Measurements from ENCODE around the gene CNTNAP2. TPM values are rescaled to one million over a fixed set of nuclear protein-coding genes. Genes with fewer than 3 reads are reported as not detected.
"Not testable (repeated sequence)": the region's sequence is repeated elsewhere in the genome, so short reads cannot be mapped to it uniquely, and the experiment has no call there.

CNTNAP2 gene
- polyA plus RNA-seq, 2 donors, result 0.41 to 0.48 TPM

GRCh38 chr7:147081117-147081516, 964.5 kb downstream of the CNTNAP2 start:
- H3K27me3 ChIP-seq (ENCODE audit: control insufficient read depth in 1 of 2, insufficient read depth in 2 of 2, low read length in 2 of 2), result no peaks in the 10 kb centered on the region
- WGBS, 2 donors, result 82 to 89% methylated on average over 7 of the region's 7 CpGs
- H3K36me3 ChIP-seq (ENCODE audit: control insufficient read depth in 2 of 2, insufficient read depth in 2 of 2, low read length in 1 of 2), result no peaks in the 10 kb centered on the region
- no peak overlapping the region for H3K4me3 ChIP-seq (ENCODE audit: low read depth in 1 of 2, low read length in 2 of 2)
- no peaks in the 10 kb centered on the region for H3K9me3 ChIP-seq (ENCODE audit: control insufficient read depth in 2 of 2, insufficient read depth in 1 of 2, low read depth in 1 of 2, low read length in 1 of 2)
- no peaks in the 10 kb centered on the region for H3K4me1 ChIP-seq (ENCODE audit: control insufficient read depth in 2 of 2, insufficient read depth in 2 of 2, low read length in 1 of 2)
- no peak overlapping the region for H3K27ac ChIP-seq (ENCODE audit: low read depth in 2 of 2, low read length in 1 of 2)

DNA sequence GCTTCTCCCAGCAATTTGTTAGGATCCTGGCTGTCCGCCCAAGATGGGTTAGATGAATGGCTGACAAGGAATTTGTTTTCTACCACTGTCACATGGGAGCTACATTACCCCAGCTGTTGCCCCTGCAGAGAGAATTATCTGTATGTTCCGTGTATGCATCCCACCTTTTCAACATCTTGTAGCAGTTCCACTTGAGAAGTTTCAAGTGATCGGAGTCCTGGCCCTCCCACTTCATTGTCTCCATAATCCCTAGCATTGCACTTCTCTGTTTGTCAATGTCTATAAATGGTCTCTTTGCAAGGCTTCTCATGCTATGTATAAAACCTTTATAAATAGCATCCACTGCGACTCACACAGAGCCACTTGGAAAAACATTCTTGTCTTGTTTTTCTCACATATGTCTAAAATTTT, 972.5 kb downstream of the CNTNAP2 start:
- H3K9me3 ChIP-seq (ENCODE audit: control insufficient read depth in 2 of 2, insufficient read depth in 1 of 2, low read depth in 1 of 2, low read length in 1 of 2), result no peaks in the 10 kb centered on the region
- 45 to 61% methylated on average over 4 of the region's 4 CpGs for WGBS, 2 donors
- no peaks in the 10 kb centered on the region for H3K4me1 ChIP-seq (ENCODE audit: control insufficient read depth in 2 of 2, insufficient read depth in 2 of 2, low read length in 1 of 2)
- H3K36me3 ChIP-seq (ENCODE audit: control insufficient read depth in 2 of 2, insufficient read depth in 2 of 2, low read length in 1 of 2), result no peaks in the 10 kb centered on the region
- H3K4me3 ChIP-seq (ENCODE audit: low read depth in 1 of 2, low read length in 2 of 2), result no peak overlapping the region
- H3K27me3 ChIP-seq (ENCODE audit: control insufficient read depth in 1 of 2, insufficient read depth in 2 of 2, low read length in 2 of 2), result no peaks in the 10 kb centered on the region
- no peak overlapping the region for H3K27ac ChIP-seq (ENCODE audit: low read depth in 2 of 2, low read length in 1 of 2)

- Histone ChIP-seq H3K4me1 (ENCODE audit: control insufficient read depth in 2 of 2, insufficient read depth in 2 of 2, low read length in 1 of 2) (no peaks in the 10 kb centered on the region), H3K9me3 (ENCODE audit: control insufficient read depth in 2 of 2, insufficient read depth in 1 of 2, low read depth in 1 of 2, low read length in 1 of 2) (no peaks in the 10 kb centered on the region), H3K27me3 (ENCODE audit: control insufficient read depth in 1 of 2, insufficient read depth in 2 of 2, low read length in 2 of 2) (no peaks in the 10 kb centered on the region), H3K4me3 (ENCODE audit: low read depth in 1 of 2, low read length in 2 of 2) (no peak overlapping the region), H3K27ac (ENCODE audit: low read depth in 2 of 2, low read length in 1 of 2) (no peak overlapping the region), H3K36me3 (ENCODE audit: control insufficient read depth in 2 of 2, insufficient read depth in 2 of 2, low read length in 1 of 2) (no peaks in the 10 kb centered on the region)
- WGBS, 2 donors, result 65 to 83% methylated on average over 1 of the region's 1 CpG
Measured at GRCh38 chr7:147089608-147090007, 973.0 kb downstream of the CNTNAP2 start.

DNA sequence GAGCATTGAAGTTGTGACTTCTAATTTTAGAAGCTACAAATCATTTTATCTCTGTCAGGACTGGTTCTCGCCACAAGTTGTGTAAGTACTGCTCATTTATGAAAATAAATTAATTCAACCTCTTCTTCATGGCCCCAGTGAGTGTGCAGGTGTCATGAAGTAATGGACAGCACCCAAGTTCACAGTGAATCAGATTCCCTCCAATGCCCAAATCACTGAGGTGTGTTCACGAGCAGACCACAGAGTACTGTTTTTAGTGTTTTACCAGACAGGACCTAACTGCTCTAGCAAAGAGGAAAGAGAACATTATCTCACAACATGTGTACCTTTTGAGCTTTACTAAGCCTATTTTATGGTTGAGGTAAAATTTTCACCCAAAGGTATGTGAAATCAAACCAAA, 980.0 kb downstream of the CNTNAP2 start:
- Histone ChIP-seq H3K4me1 (ENCODE audit: control insufficient read depth in 2 of 2, insufficient read depth in 2 of 2, low read length in 1 of 2) (no peaks in the 10 kb centered on the region), H3K27me3 (ENCODE audit: control insufficient read depth in 1 of 2, insufficient read depth in 2 of 2, low read length in 2 of 2) (no peaks in the 10 kb centered on the region), H3K4me3 (ENCODE audit: low read depth in 1 of 2, low read length in 2 of 2) (no peak overlapping the region), H3K27ac (ENCODE audit: low read depth in 2 of 2, low read length in 1 of 2) (no peak overlapping the region), H3K36me3 (ENCODE audit: control insufficient read depth in 2 of 2, insufficient read depth in 2 of 2, low read length in 1 of 2) (no peaks in the 10 kb centered on the region), H3K9me3 (ENCODE audit: control insufficient read depth in 2 of 2, insufficient read depth in 1 of 2, low read depth in 1 of 2, low read length in 1 of 2) (peaks cover 0 to 4% of the 10 kb centered on the region in 2 donors)
- 57 to 75% methylated on average over 2 of the region's 2 CpGs for WGBS, 2 donors

- Histone ChIP-seq H3K27ac (ENCODE audit: low read depth in 2 of 2, low read length in 1 of 2) (no peak overlapping the region), H3K4me3 (ENCODE audit: low read depth in 1 of 2, low read length in 2 of 2) (no peak overlapping the region), H3K36me3 (ENCODE audit: control insufficient read depth in 2 of 2, insufficient read depth in 2 of 2, low read length in 1 of 2) (no peaks in the 10 kb centered on the region), H3K9me3 (ENCODE audit: control insufficient read depth in 2 of 2, insufficient read depth in 1 of 2, low read depth in 1 of 2, low read length in 1 of 2) (peaks cover 0 to 4% of the 10 kb centered on the region in 2 donors), H3K4me1 (ENCODE audit: control insufficient read depth in 2 of 2, insufficient read depth in 2 of 2, low read length in 1 of 2) (no peaks in the 10 kb centered on the region), H3K27me3 (ENCODE audit: control insufficient read depth in 1 of 2, insufficient read depth in 2 of 2, low read length in 2 of 2) (no peaks in the 10 kb centered on the region)
- WGBS, 2 donors, result 53% methylated on average over 2 of the region's 2 CpGs
Measured at GRCh38 chr7:147103224-147103623, 986.6 kb downstream of the CNTNAP2 start.

DNA sequence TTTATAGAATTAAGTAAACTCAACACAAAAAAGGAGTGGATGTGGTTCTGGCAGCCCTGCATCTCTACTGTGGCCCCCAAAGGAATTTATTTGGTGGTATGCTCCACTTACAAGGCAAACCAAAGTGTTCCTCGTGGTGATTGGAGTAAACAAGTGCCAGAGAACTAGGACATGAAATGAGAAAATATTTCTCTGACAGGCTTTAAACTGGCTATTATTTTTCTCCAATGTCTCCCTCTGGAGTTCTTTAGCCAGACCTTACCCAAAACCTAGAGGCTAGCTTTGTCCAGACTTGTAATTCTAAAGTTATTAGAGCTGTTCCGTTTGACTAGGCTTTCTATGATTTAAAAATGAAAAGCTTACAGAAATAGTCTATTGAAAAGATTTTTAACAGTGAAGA, 990.1 kb downstream of the CNTNAP2 start:
- Histone ChIP-seq H3K27ac (ENCODE audit: low read depth in 2 of 2, low read length in 1 of 2) (no peak overlapping the region), H3K9me3 (ENCODE audit: control insufficient read depth in 2 of 2, insufficient read depth in 1 of 2, low read depth in 1 of 2, low read length in 1 of 2) (no peaks in the 10 kb centered on the region), H3K27me3 (ENCODE audit: control insufficient read depth in 1 of 2, insufficient read depth in 2 of 2, low read length in 2 of 2) (no peaks in the 10 kb centered on the region), H3K4me1 (ENCODE audit: control insufficient read depth in 2 of 2, insufficient read depth in 2 of 2, low read length in 1 of 2) (no peaks in the 10 kb centered on the region), H3K4me3 (ENCODE audit: low read depth in 1 of 2, low read length in 2 of 2) (no peak overlapping the region), H3K36me3 (ENCODE audit: control insufficient read depth in 2 of 2, insufficient read depth in 2 of 2, low read length in 1 of 2) (no peaks in the 10 kb centered on the region)
- WGBS, 2 donors, result 23 to 26% methylated on average over 2 of the region's 2 CpGs

GRCh38 chr7:147114525-147114924, 997.9 kb downstream of the CNTNAP2 start:
- not testable (repeated sequence) for H3K4me3 ChIP-seq (ENCODE audit: low read depth in 1 of 2, low read length in 2 of 2); H3K27ac ChIP-seq (ENCODE audit: low read depth in 2 of 2, low read length in 1 of 2); H3K27me3 ChIP-seq (ENCODE audit: control insufficient read depth in 1 of 2, insufficient read depth in 2 of 2, low read length in 2 of 2); H3K36me3 ChIP-seq (ENCODE audit: control insufficient read depth in 2 of 2, insufficient read depth in 2 of 2, low read length in 1 of 2); H3K9me3 ChIP-seq (ENCODE audit: control insufficient read depth in 2 of 2, insufficient read depth in 1 of 2, low read depth in 1 of 2, low read length in 1 of 2); H3K4me1 ChIP-seq (ENCODE audit: control insufficient read depth in 2 of 2, insufficient read depth in 2 of 2, low read length in 1 of 2)
- 78 to 90% methylated on average over 1 of the region's 1 CpG for WGBS, 2 donors

GRCh38 chr7:147136352-147136751, 1019.8 kb downstream of the CNTNAP2 start:
- WGBS, 2 donors, result 72 to 78% methylated on average over 2 of the region's 2 CpGs
- H3K9me3 ChIP-seq (ENCODE audit: control insufficient read depth in 2 of 2, insufficient read depth in 1 of 2, low read depth in 1 of 2, low read length in 1 of 2), result no peaks in the 10 kb centered on the region
- H3K4me3 ChIP-seq (ENCODE audit: low read depth in 1 of 2, low read length in 2 of 2), result no peak overlapping the region
- H3K36me3 ChIP-seq (ENCODE audit: control insufficient read depth in 2 of 2, insufficient read depth in 2 of 2, low read length in 1 of 2), result no peaks in the 10 kb centered on the region
- H3K27ac ChIP-seq (ENCODE audit: low read depth in 2 of 2, low read length in 1 of 2), result no peak overlapping the region
- H3K27me3 ChIP-seq (ENCODE audit: control insufficient read depth in 1 of 2, insufficient read depth in 2 of 2, low read length in 2 of 2), result no peaks in the 10 kb centered on the region
- no peaks in the 10 kb centered on the region for H3K4me1 ChIP-seq (ENCODE audit: control insufficient read depth in 2 of 2, insufficient read depth in 2 of 2, low read length in 1 of 2)

DNA sequence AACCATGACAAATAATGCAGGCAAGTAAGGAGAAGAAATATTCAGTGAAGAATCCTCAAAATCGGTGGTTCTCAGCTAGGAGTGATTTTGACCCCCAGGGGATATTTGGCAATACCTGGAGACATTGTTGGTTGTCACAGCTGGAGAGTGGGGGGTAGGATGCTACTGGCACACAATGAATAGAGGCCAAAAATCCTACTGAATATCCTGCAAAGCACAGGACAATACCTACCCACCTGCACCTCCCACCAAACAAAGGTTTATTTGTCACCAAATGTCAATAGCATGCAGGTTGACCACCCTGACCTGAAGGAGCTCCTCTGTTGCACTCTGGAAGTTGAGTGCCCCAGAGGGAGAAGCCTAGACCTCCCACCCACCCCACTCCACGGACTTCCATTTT, 1028.6 kb downstream of the CNTNAP2 start:
- no peaks in the 10 kb centered on the region for H3K27me3 ChIP-seq (ENCODE audit: control insufficient read depth in 1 of 2, insufficient read depth in 2 of 2, low read length in 2 of 2)
- peaks cover 3% of the 10 kb centered on the region in 2 donors for H3K9me3 ChIP-seq (ENCODE audit: control insufficient read depth in 2 of 2, insufficient read depth in 1 of 2, low read depth in 1 of 2, low read length in 1 of 2)
- 22 to 28% methylated on average over 2 of the region's 2 CpGs for WGBS, 2 donors
- no peaks in the 10 kb centered on the region for H3K36me3 ChIP-seq (ENCODE audit: control insufficient read depth in 2 of 2, insufficient read depth in 2 of 2, low read length in 1 of 2)
- no peak overlapping the region for H3K27ac ChIP-seq (ENCODE audit: low read depth in 2 of 2, low read length in 1 of 2)
- no peak overlapping the region for H3K4me3 ChIP-seq (ENCODE audit: low read depth in 1 of 2, low read length in 2 of 2)
- H3K4me1 ChIP-seq (ENCODE audit: control insufficient read depth in 2 of 2, insufficient read depth in 2 of 2, low read length in 1 of 2), result no peaks in the 10 kb centered on the region

- 63 to 68% methylated on average over 3 of the region's 3 CpGs for WGBS, 2 donors
- H3K4me3 ChIP-seq (ENCODE audit: low read depth in 1 of 2, low read length in 2 of 2), result no peak overlapping the region
- no peaks in the 10 kb centered on the region for H3K27me3 ChIP-seq (ENCODE audit: control insufficient read depth in 1 of 2, insufficient read depth in 2 of 2, low read length in 2 of 2)
- H3K9me3 ChIP-seq (ENCODE audit: control insufficient read depth in 2 of 2, insufficient read depth in 1 of 2, low read depth in 1 of 2, low read length in 1 of 2), result peaks cover 3% of the 10 kb centered on the region in 2 donors
- no peaks in the 10 kb centered on the region for H3K4me1 ChIP-seq (ENCODE audit: control insufficient read depth in 2 of 2, insufficient read depth in 2 of 2, low read length in 1 of 2)
- no peak overlapping the region for H3K27ac ChIP-seq (ENCODE audit: low read depth in 2 of 2, low read length in 1 of 2)
- no peaks in the 10 kb centered on the region for H3K36me3 ChIP-seq (ENCODE audit: control insufficient read depth in 2 of 2, insufficient read depth in 2 of 2, low read length in 1 of 2)
Measured at GRCh38 chr7:147146169-147146568, 1029.6 kb downstream of the CNTNAP2 start.
